Measurements from ENCODE around the gene ZDHHC4.

Gene ZDHHC4

DNA sequence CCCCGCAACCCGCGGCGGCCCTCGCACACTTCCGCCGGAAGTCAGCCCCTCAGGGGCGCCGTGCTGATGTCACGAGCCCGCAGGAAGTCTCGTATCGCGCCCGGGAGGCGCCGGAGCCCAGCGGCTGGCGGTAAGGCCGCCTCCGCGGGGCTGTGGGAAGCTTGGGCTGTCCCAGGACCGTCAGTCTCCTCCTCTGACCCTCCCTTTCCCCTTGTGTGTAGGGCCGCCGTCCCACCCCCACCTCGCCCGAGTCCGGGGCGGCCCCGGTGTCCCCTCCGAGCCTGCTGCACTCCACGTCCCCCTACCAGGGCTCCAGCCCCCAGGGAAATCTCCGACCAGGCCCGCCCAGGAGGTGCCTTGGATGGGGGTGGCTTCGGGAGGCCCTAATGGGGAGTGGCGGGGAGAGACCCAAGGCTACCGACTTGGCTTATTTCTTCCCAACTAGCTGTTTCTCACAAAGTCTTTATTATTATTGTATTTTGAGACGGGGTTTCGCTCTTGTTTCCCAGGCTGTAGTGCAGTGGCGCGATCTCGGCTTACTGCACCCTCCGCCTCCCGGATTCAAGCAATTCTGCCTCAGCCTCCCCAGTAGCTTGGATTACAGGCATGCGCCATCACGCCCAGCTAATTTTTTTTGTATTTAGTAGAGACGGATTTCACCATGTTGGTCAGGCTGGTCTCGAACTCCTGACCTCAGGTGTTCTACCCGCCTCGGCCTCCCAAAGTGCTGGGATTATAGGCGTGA is at the start of gene ZDHHC4:
Gene ZDHHC4 (plus strand): TSS at position 86 of the 745 bp plus-strand sequence. CDS start 3,108 bp downstream, outside the sequence.
- peak; percentile 83 for DNase-seq

- no peak for DNase-seq
These were observed 48.7 kb upstream of the ZDHHC4 start for GRCh38 chr7:6528401-6529130.

DNA sequence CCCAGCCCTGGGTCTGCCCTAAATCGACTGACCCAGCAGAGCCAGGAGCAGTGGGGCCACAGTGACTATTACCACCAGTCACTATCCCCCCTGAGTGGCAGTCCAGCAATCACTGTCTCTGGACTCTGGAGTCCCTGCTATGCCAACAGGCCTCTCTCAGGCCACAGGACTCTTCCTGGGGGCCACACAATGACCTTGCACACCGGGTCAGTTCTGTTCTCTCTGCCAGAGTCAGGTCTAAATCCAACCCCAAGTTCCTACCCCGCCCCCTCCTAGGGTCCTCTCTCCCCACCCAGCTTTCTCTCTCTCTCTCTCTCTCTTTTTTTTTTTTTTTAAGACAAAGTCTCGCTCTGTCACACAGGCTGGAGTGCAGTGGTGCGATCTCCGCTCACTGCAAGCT is 47.6 kb upstream of the ZDHHC4 start:
- DNase-seq: no peak

DNA sequence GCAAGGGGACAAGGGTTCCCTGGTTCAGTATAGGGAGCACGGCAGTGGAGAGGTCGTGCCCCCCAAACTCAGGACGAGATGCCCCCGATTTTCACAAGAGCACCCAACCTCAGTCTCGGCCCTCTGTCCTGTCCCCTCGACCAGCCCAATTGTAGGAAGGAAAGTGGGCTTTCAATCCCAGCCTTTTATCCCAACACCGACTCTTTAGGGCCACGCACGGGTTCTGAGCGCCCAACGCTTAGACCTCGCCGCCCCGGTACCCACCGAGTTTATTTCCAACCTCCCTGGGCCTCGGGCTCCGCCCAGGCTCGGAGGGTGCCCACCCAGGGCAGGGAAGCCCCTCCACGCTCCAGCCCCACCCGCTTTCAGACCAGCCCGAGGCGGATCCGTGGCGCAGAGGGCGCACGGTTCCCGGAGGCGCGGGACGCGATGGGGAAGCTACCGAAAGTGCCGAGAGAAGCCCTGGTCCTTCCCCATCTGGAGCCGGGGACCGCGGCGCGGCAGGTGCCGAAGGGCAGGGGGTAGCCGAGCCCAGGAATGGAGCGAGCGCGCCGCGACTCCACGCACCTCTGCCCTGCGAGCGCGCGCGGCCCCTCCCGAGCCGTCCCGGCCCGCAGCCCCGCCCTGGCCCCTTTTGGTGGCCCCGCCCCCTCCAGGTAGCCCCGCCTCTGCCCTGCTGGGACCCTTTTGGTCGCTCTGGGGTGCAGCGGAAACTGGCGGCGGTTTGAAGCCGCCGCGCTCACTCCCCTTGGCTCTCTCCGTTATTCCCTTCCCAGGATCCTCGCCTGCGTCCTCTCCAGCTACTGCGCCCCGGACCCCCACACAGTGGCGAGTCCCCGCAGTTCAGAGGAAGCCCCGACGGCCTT is 46.4 kb upstream of the ZDHHC4 start:
- peak; percentile 66 for DNase-seq

DNA sequence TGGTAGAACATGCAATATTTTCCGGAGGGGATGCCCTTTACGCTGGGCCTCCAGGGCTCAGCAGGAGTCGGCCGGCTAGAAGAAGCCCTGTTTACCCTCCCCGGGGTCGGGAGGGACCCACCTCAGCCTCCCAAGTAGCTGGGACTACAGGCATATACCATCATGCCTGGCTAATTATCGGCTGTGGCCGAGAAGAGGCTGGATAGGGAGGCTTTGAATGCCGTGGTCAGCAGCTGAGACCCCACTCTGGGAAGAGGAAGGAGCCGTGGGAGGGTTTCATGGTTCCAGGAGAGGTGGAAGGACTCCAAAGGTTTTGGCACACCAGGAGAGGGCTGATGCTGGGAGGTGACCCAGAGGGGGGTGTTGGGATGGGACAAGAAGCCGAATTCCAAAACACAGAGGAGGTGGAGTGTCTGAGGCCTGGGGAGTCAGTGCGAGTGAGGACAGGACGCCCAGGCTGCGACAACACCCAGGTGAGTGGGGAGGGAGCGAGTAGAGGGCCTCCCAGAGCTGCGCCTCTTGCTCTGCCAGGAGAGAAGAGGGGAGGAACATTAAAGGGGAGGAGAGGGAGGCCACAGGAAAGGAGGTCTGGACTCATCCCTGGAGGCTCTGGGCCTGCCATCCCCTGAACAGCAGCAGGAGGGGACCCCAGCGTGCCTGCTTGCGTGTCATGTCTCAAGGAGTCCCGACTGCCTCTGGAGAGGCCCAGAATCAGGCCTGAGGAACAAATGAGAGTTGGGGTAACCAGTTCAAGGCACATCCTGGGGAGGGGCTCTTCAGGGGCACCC is 45.6 kb upstream of the ZDHHC4 start:
- no peak for DNase-seq

DNA sequence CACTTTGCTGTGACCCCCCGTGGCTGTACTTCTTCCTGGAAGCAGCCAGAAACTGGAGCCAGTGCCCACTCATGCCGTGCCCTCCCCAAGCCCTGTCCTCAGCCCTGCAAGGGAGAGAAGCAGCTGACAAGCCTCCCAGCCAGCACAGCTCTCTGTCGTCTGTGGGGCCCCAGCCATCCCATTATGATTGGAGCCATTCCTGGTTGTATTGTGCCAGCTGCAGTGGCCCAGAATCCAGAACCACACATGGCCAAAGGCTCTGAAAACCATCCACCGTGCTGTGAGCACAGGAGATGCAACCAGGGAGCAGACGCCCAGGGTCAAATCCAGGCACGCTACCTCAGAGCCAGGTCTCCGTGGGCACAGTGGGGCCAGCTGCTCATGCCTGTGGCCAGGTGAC is 44.7 kb upstream of the ZDHHC4 start:
- DNase-seq: no peak

GRCh38 chr7:6533893-6534495 is 43.3 kb upstream of the ZDHHC4 start:
- no peak for DNase-seq

- DNase-seq: no peak
These were observed 40.7 kb upstream of the ZDHHC4 start for GRCh38 chr7:6536262-6537260.

DNA sequence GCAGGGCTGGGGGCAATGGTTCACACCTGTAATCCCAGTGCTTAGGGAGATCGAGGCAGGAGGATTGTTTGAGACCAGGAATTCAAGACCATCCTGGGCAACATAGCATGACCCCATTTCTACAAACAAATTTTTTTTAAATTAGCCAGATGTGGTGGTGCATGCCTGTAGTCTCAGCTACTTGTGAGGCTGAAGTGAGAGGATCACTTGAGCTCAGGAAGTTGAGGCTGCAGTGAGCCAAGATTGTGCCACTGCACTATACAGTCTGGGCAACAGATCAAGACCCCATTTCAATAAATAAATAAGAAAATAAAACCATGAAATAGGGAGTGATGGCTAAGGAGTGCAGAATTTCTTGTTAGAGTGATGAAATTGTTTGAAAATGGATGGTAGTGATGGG is 34.9 kb upstream of the ZDHHC4 start:
- DNase-seq: no peak

DNA sequence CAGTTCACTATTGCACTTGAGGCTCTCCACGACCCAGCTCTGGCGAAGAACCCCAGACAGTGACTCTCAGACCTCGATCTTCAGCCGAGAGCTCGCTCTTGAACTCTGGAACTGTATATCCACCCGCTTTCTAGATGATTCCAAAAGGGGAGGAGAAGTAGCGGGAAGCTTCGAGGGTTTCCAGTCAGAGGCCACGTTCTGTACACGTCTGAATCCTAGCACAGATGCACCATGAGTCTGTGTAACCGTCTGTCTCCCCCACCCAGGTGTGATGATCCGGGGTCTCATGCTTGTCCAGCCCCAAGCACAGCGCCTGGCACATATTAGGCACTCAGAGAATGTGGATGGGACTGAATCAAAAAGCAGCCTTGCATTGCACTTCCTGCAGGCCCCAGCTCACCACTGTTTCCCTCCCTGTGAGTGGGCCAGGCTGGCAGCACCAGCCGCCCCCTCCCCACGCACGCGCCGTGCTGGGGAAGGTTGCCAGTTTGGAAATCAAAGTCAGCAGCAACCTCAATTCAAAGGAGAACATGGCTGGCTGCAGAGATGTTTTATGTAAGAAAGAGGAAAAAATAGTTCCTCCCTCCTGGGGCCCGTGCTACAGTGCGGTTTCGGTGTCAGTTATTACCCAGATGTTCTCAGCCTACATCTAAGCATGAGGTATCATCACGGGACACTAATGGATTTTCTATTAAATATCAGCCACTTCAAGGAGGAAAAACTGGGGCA is 31.7 kb upstream of the ZDHHC4 start:
- no peak for DNase-seq

- DNase-seq: no peak
These were observed 30.6 kb upstream of the ZDHHC4 start for GRCh38 chr7:6546498-6547251.

GRCh38 chr7:6547400-6547799 is 29.9 kb upstream of the ZDHHC4 start:
- DNase-seq: no peak

DNA sequence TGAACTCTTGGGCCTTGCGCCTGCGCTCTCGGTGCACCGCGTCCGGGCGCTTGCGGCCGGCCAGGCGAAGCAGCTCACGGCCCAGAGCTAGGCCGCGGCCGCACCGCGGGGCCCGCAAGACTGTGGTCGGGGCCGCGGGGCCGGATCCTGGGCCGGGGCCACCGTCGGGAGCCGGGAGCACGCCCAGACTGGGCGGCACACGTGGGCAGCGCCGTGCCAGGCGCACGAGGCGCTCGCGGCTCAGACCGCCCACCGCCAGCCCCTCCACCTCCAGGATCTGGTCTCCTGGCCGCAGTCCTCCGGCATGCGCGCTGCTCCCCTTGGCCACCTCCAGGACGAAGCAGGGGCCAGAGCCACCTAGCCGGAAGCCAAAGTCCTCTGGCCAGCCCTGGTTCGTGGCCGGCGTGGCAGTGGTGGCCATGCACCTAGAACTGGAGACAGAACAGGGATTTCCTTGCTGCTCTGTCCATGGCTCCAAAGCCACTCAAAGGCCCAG is 26.2 kb upstream of the ZDHHC4 start, which contains the start of gene GRID2IP:
Gene GRID2IP (minus strand): TSS at position 446 of the 496 bp plus-strand sequence. CDS start 25 bp downstream, at position 421.
- DNase-seq: no peak

DNA sequence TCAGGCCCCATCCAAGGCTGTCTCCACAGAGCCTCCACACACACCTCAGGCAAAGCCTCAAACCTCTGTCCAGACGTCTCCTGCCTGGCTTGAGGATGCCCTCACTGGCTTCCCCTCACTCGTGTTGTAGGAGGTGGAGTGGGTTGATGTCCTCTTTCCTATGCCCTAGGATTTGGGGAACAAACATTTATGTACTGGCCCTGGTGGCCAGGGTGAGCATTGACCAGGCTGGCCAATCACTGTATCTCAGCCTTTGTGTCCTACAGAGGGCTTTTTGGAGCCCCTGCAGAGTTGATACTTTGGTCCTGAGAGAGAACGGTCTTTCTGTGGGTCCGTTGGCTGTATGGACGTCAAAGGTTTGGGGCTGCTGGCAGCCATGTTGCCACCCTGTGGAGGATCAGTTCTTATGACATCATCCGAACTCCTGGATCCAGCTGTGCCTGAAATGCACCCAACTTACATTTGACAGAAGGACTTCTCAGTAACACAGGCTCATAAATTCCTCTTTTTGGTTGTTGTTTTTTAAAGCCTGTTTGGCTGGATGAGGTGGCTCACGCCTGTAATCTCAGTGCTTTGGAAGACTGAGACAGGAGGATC is 23.7 kb upstream of the ZDHHC4 start:
- DNase-seq: no peak

DNA sequence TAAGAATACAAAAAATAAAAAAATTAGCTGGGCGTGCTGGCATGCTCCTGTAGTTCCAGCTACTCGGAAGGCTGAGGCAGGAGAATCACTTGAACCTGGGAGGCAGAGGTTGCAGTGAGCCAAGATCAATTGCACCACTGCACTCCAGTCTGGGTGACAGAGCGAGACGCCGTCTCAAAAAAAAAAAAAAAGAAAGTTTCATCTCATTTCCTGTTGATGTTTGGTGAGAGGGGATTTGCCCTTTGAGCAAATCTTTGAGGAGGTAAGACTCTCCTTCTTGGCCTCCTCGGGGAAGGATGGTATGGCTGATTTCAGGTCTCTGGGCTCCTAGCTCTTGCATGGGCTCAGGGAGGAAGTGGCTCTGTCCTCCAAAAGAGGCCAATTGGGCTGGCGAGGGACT is 22.4 kb upstream of the ZDHHC4 start:
- no peak for DNase-seq

GRCh38 chr7:6556196-6556595 is 21.1 kb upstream of the ZDHHC4 start:
- no peak for DNase-seq

DNA sequence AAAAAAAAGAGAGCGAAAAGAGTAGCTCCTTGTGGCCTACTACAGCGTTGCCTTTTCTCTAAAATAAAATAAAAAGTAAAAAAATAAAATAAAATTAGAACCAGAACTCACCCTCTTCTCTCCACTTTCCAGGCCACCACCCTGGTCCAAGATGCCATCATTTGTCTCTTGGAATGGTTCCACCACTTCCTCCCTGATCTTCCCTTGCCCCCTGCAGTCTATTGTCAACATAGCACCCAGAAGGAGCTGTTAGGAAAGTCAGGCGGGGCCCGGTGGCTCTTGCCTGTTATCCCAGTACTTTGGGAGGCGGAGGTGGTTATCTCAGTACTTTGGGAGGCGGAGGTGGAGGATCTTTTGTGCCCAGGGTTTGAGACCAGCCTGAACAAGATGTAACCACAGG is 18.4 kb upstream of the ZDHHC4 start:
- DNase-seq: no peak

DNA sequence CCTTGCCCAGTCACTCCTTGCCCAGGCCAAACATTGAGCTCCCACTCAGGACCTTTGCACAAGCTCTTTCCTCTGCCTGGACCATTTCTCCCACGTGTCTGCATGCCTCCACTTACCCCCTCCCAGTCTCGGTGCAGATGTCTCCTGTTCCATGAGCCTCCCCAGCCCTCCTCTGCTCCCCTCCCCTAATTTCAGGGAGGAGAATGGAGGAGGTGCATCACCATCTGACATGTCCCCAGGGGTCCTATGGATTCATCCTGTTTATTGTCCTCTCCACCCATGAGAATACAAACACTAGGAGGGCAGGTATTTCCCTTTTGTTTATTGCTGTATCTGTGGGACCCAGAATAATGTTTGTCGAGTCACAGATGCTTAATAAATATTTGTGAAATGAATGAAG is 17.4 kb upstream of the ZDHHC4 start:
- no peak for DNase-seq

DNA sequence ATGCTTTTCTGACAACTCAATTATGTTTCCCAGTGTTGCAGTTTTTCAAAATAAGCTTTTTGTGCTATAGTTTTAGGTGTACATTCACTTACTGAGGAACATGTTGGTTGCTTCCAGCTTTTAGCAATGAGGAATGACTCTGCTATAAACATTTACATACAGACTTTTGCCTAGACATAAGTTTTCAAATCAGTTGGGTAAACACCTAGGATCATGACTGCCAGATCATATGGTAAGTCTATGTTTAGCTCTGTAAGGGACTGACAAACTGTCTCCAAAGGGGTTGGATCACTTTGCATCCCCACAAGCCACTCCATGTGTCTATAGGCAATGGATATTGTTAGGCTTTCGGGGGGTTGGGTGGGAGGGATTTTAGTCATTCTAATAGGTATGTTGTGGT is 15.1 kb upstream of the ZDHHC4 start:
- DNase-seq: no peak
